GM10266 (cell line): ENCODE data around the gene SCFD2.
"Not testable (repeated sequence)": the region's sequence is repeated elsewhere in the genome, so short reads cannot be mapped to it uniquely, and the experiment has no call there.

ENCODE experiments used
- DNase-seq: peaks from one replicate; pipeline ENCODE4 v3.0.0; 2012; ENCODE audit errors: extremely low spot score
- TF ChIP-seq, protein P1 (sequence below): IDR thresholded peaks from 2 replicates; pipeline ENCODE4 v1.5.1; 2012; ENCODE audit warnings: mild to moderate bottlenecking, low read depth; ENCODE audit not compliant: control insufficient read depth, insufficient read depth; ENCODE audit errors: missing control alignments

The SCFD2 gene

DNA sequence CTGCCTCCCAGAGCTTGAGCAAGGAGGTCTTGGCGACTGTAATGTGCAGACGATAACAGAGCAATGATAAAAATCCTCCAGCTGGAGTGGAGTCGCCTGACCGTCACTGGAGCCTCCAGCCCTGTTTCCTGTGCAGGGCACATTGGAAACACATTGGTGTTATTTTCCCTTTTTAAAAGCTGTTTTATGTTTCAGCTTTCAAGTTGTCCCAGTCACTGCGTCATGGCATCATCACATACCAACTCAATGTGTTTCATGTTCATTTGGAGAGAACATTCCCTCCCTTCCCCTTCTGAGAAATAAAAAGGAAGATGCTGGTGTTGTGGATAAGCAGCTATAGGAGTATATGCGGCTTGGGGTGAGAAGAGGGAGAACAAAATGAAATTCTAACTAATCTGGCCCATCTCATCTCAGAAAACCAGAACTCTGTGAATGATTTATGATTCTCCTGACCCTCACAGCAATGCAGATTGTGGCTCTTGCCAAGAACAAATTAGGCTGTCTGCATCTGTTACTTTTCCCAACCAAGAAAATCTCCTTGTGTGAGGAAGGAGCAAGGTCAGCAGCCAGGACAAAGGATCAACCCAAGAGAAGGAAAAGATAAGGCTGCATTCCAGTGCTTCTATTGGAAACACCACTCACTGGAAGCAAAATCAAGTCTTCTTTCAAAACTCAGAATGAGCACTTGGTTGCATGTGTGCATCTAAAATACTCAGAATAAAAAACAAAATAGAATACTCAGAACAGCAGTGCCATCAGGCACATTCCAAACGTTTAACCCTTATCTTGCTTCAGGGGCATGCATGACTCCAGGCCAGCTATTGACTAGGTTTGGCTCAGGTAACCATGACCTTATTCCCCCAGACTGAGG is 369.4 kb downstream of the SCFD2 start:
- TF ChIP-seq, protein P1, sequence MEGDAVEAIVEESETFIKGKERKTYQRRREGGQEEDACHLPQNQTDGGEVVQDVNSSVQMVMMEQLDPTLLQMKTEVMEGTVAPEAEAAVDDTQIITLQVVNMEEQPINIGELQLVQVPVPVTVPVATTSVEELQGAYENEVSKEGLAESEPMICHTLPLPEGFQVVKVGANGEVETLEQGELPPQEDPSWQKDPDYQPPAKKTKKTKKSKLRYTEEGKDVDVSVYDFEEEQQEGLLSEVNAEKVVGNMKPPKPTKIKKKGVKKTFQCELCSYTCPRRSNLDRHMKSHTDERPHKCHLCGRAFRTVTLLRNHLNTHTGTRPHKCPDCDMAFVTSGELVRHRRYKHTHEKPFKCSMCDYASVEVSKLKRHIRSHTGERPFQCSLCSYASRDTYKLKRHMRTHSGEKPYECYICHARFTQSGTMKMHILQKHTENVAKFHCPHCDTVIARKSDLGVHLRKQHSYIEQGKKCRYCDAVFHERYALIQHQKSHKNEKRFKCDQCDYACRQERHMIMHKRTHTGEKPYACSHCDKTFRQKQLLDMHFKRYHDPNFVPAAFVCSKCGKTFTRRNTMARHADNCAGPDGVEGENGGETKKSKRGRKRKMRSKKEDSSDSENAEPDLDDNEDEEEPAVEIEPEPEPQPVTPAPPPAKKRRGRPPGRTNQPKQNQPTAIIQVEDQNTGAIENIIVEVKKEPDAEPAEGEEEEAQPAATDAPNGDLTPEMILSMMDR: no peak
- DNase-seq: no peak

DNA sequence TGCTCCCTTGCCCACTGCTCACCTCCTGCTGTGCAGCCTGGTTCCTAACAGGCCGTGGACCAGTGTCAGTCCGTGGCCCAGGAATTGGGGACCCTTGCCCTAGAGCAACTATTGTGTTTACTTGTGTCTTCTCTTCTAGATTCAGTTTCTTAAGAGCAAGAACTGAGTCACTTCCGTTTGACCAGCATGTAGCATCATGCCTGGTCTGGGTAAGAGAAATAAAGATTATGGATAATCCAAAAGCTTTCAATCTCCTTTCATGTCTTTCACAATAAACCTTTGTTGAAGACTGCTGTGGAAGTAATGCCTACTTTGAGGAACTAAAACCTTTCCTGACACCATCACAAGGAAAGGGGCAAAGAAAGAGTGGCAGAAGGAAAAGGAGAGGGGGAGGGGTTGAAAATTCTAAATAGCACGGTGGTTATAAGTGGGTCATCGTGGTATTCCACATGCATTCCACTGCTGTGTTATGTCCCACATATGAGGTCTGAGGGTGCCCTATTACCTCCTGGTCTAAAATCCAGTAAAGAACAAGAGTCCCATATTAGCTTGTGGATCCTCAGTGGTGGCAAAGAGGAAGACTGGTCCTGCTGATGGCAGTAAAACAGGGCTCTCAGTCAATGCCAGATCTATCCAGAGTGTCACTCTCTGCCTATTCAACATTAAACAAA is 370.4 kb downstream of the SCFD2 start:
- TF ChIP-seq, protein P1: no peak
- DNase-seq: no peak

DNA sequence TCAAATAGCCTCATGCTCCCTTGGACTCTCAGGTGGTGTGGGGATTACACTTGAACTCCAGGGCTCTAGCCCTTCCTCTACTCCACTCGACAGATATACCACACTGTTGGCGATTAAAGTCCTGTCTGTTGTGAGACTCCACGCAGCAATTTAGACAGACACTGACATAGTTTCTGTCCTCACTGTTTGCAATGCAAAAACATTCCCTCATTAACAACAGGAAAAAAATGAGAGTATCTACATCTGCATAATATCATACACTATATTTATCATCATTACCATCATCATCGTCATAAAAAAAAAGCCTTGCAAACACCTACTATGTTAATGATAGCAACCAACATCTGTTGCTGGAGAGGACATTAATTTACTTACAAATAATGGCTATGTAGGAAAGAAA is 371.3 kb downstream of the SCFD2 start:
- no peak for DNase-seq
- TF ChIP-seq, protein P1: no peak

DNA sequence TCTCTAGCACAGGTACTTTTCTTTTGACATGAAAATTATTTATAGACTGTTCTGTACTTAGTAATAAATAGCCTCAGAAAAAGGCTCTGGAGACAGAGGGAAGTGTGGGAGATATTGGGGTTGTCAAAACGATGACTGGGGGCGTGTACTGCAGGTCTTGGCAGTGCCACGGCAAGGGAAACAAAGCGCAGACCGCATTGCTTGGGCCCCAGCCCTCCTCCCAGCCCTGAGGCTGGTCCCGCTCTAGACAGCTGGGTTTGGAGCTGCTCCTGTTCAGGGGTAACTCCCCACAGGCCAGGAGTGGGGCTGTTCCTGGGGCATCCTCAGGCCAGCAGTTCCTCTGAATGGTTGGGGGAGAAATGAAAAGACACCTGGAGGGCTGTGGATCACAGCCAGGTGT is 372.1 kb downstream of the SCFD2 start:
- TF ChIP-seq, protein P1: no peak
- no peak for DNase-seq

DNA sequence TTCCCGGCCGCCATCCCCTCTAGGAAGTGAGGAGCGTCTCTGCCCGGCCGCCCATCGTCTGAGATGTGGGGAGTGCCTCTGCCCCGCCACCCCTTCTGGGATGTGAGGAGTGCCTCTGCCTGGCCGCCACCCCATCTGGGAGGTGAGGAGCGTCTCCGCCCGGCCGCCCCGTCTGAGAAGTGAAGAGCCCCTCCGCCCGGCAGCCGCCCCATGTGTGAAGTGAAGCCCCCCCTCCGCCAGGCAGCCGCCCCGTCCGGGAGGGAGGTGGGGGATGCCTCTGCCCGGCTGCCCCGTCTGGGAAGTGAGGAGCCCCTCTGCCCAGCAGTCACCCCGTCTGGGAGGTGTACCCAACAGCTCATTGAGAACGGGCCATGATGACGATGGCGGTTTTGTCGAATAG is 373.3 kb downstream of the SCFD2 start:
- DNase-seq: not testable (repeated sequence)

DNA sequence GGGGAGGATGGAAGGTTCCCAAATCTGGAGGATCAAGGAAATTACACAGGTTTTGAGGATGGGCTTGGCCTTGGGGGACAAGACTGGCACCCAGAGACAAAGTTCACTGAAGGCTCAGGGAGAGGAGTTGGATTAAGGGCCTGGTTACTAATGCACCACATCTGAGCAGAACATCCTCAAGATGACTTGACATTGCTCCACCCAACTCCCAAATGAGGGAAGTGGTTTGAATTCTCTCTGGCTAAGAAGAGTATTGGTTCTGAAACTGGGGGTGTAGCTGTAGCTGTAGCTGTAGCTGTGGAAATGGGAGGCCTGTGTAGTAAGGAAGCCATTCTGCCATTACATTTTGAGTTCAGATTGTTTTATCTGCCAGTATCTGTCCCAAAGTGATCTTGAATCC is 374.4 kb downstream of the SCFD2 start:
- TF ChIP-seq, protein P1: no peak
- no peak for DNase-seq

DNA sequence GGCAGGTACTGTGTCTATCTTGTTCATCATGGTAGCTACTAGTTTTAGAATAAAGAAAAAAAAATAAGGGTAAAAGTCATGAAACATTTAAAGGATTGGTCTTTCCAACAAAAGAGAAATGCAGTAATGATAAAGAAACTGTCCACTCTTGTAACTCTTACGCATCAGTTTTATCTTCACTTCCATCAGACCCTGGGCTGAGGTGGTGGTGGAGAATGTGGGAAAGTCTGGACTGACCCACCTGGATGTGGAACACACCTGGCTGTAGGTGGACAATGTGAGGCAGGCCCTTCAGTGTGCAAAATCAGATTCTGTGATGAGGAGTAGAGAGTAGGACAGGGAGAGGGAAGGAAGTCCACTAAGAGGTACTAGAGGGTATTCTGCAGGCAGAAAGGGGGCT is 375.2 kb downstream of the SCFD2 start:
- TF ChIP-seq, protein P1: no peak
- DNase-seq: no peak

DNA sequence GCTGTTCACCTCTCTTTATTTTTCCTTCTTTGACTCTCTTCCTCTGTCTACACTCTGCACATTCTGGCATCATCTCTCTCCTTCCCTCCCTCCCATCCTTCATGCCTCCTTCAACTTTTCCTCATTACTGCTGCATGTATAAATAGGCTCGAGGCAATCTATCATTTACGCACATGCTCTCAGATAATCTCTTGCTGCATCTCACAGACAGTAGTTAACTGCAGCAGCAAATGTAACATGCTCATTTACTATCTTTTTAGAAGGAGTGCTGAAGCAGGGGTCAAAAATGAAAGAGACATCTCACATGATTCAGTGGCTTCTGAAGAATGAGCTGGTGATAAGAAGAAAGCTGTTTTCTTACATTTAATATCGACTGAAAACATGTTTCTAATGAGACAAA is 376.0 kb downstream of the SCFD2 start:
- TF ChIP-seq, protein P1: no peak
- no peak for DNase-seq
